MG63 (cell line): Measurements from ENCODE around the gene EPB41L1. TPM values are rescaled to one million over a fixed set of nuclear protein-coding genes. Genes with fewer than 3 reads are reported as not detected.

Experiments
- DNase-seq: peaks from one replicate; pipeline ENCODE4 v3.0.0-alpha.2; 2020
- H3K27me3 ChIP-seq: fragments of 250-450 bp; sonication (Bioruptor Pico); 2 replicates; pipeline ENCODE4 v1.5.1; 2020; ENCODE audit warnings: mild to moderate bottlenecking, moderate library complexity
- H3K36me3 ChIP-seq: fragments of 250-450 bp; sonication (Bioruptor Pico); 2 replicates; pipeline ENCODE4 v1.5.1; 2020; ENCODE audit warnings: mild to moderate bottlenecking, moderate library complexity
- H3K4me3 ChIP-seq: fragments of 250-450 bp; sonication (Bioruptor Pico); 2 replicates; pipeline ENCODE4 v1.5.1; 2020; ENCODE audit warnings: mild to moderate bottlenecking, moderate library complexity
- H3K9me3 ChIP-seq: fragments of 250-450 bp; sonication (Bioruptor Pico); 2 replicates; pipeline ENCODE4 v1.5.1; 2020; ENCODE audit warnings: mild to moderate bottlenecking, moderate library complexity
- total RNA-seq: library from RNA; depleted of rRNA; stranded (reverse); fragments of >200 nt; shearing (Covaris generic); gene quantifications from 2 replicates; pipeline ENCODE4 v1.2.3, GENCODE V29; 2014; ENCODE audit warnings: low replicate concordance

The EPB41L1 gene
- total RNA-seq, 1 experiment from 2014 or later, result 11.7 TPM

DNA sequence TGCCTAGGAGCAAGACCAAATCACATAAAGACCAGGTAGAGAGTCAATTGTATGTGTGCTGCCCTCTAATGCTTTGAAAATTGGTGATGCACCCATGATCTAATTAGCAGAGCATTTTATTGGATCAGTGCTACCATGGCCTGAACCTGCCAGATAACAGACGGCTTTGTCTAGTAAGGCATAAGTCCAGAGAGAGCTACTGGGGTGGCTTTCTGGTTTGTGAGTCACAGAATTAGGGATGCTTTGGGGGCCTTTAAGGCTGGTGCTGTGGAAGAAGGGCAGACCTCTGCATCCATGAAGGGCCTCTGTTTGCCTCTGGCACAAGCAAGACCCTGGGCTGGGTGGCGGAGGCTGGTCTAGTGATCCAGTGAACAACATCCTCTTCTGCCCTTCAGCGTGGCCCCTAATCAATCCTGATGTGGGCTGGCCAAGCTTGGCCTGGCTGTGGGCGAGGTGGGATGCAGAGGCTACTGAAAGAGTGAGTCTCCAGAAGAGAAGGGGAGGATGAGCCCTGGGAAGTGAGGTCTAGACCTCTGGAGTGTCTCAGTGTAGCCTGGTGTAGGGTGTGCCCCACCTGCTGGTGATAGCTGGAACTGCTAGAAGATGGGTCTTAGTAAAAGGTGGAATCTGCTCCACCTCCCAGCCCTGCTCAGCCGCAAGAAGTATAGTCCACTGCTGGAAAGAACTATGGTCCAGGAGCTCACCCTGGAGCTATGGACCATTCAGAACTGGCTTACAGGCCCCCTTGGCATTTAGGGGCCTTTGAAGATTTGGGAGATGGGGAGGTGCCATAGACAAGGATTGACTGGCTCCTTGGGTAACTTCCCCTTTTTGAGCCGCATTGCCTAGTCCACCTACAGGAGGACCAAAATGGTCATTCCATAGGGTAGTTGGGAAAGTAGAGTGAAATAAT lies 45.1 kb downstream of the EPB41L1 start:
- H3K36me3 ChIP-seq, result no peaks in the 10 kb centered on the region
- H3K27me3 ChIP-seq, result no peaks in the 10 kb centered on the region
- DNase-seq, result peak; percentile 64

DNA sequence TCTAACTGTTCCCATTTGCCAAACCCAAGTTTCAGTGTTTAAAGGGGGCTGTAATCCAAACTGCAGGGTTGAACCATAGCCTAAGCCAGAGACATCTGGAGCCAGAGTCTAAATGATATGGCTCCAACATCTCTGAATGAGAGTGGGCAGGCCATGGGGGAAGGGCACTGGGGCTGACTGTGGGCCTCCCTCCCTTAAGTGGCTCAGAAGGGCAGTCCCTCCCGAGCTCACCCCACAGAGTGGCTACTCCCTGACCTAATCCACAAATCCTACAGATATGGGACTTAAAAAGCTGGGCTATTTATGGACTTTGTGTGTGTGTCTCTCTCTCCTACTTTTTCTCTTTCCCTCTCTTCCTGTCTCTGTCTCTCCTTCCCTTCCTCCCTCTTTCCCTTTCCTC lies 45.9 kb downstream of the EPB41L1 start:
- Histone ChIP-seq H3K4me3 (no peak overlapping the region), H3K36me3 (no peaks in the 10 kb centered on the region), H3K27me3 (no peaks in the 10 kb centered on the region), H3K9me3 (no peaks in the 10 kb centered on the region)
- DNase-seq, result no peak

More for the DNA sequence above, 45.1 kb downstream of the EPB41L1 start:
- H3K9me3 ChIP-seq, result no peaks in the 10 kb centered on the region
- H3K4me3 ChIP-seq, result no peak overlapping the region

DNA sequence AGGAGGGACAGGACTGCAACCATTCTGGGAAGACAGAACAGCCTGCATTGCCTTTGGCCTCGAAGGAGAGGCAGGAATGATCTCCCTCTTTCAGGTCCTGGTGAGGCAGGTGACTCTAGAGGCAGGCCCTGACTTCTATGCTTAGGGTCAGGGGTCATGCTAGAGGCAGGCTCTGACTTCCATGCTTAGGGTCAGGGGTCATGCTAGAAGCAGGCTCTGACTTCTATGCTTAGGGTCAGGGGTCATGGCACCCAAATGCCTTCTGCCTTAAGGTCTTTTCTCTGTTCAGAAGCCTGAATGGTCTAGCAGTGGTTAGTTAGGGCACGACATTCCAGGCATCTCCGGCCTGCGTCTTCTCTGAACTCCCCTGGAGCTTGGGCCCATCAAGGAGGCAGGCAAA lies 46.7 kb downstream of the EPB41L1 start:
- Histone ChIP-seq H3K9me3 (no peaks in the 10 kb centered on the region), H3K27me3 (no peaks in the 10 kb centered on the region), H3K36me3 (no peaks in the 10 kb centered on the region), H3K4me3 (no peak overlapping the region)
- DNase-seq, result no peak

DNA sequence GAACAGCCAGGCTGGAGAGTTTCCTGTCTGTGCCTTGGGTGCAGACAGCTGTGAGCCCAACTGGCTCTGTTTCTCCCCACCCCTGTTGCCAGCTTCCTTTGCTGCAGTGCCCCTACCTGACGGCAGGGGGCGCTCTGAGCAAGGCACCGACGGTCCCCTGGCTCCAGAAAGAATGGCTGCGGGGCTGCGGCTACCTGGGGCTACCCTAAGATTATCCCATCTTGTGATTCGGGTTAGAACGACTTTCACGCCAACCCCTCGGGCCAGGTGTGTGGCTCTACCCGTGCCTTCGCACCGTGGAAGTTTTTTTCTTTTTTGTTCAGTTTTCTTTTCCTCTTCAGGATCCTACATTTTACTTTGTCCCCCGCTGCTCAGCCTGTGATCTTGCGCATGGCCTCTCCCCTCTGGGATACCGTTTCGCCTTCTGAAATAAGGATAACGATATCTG lies 48.4 kb downstream of the EPB41L1 start:
- no peaks in the 10 kb centered on the region for H3K36me3 ChIP-seq
- DNase-seq, result peak; percentile 61
- no peaks in the 10 kb centered on the region for H3K9me3 ChIP-seq
- no peaks in the 10 kb centered on the region for H3K27me3 ChIP-seq
- no peak overlapping the region for H3K4me3 ChIP-seq

DNA sequence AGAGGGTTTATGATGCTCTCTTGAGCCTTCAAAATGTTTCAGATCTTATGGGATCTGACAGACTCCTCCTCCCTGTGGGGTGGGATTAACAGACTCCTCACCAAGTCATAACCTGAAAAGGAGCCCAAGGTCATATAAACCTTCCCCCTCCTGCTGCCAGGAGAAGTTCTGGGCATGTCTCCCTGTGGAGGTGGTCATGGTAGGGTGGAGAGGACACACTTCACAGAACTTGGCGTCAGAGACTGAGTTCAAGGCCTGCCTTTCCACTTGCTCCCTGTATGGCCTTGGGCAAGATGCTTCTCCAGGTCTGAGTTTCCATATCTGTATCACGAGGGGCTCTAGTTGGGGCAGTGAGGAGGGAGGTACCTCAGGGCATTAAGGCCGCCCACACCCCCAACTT lies 49.3 kb downstream of the EPB41L1 start:
- no peak for DNase-seq

DNA sequence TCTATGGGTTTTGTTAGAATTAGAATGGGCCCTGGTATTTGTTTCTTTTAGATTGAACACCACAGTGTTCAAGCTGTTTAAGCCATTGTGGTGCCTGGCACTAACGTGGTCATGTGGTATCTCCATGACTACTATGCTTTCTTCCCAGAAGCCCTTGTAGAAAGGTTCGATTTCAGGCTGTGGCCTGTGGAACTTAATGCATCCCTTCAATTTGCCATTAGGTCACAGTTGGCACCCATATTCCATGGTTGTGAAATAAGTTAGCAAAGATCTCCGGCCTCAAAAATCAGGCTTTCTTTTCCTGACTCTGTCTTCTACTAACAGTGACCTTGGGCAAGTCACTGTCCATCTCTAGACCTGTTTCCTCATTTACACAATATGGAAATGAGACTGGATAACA lies 50.5 kb downstream of the EPB41L1 start:
- Histone ChIP-seq H3K36me3 (no peaks in the 10 kb centered on the region), H3K4me3 (no peak overlapping the region), H3K9me3 (no peaks in the 10 kb centered on the region), H3K27me3 (no peaks in the 10 kb centered on the region)
- DNase-seq, result no peak

More for the DNA sequence above, 49.3 kb downstream of the EPB41L1 start:
- no peaks in the 10 kb centered on the region for H3K27me3 ChIP-seq
- no peaks in the 10 kb centered on the region for H3K36me3 ChIP-seq
- no peak overlapping the region for H3K4me3 ChIP-seq
- no peaks in the 10 kb centered on the region for H3K9me3 ChIP-seq

DNA sequence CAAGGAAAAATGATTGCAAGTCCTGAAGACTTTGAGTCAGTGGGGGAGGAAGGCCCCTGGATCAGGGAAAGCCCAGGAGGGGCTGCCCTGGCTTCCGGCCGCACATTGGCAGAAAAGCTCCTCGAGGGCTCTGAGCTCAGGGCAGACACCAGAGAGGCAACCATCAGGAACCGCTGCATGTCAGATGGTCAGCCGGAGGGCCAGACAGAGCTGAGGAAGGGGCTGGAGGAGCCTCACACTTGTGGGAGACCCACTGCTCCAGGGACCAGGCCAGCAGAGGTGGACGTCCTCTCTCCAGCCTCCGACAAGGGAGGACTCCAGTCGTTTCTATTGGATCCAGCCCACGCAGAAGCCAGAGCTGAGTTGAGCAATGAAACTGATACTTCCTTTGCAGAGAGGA lies 51.5 kb downstream of the EPB41L1 start:
- H3K27me3 ChIP-seq, result no peaks in the 10 kb centered on the region
- no peaks in the 10 kb centered on the region for H3K36me3 ChIP-seq
- DNase-seq, result no peak
- H3K9me3 ChIP-seq, result no peaks in the 10 kb centered on the region
- no peak overlapping the region for H3K4me3 ChIP-seq

DNA sequence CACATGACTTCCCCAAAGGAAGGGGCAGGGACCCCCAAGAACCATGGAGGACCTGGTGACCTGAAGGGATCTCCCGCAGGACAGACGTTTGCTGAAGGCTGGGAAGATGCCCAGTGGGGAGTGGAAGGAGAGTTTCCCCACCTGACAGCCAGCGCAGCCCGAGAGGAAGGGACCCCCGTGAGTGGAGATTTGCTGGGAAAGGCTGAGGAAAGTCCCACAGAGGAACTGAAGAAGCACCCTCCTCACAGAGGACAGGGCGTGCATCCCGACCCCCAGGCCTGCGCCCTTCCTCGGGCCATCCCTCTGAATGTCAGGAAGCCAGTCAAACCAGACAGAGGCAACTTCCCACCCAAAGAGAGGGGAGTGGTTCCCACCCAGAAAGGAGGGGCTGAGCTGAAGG lies 52.1 kb downstream of the EPB41L1 start:
- H3K27me3 ChIP-seq, result no peaks in the 10 kb centered on the region

DNA sequence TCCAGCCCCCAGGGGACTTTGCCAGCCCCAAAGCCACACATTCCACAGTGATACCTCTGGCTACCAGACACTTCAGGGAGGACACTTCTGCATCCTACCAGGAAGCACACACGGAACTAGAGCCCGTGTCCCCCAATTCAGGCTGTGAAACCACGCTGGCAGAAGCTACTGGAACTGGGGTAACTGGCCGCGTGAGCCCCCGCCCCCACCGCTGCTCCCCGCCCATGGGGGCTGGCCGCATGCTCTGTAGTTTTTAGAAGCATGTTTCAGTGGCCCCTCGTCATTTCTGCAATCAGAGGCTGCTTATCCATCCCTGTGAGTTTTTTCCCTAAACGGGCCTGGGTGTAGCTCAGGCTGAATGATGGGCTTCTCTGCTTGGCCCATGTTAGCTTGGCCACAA lies 53.1 kb downstream of the EPB41L1 start:
- Histone ChIP-seq H3K27me3 (no peaks in the 10 kb centered on the region), H3K36me3 (no peaks in the 10 kb centered on the region), H3K4me3 (no peak overlapping the region), H3K9me3 (no peaks in the 10 kb centered on the region)
- no peak for DNase-seq

More for the DNA sequence above, 52.1 kb downstream of the EPB41L1 start:
- Histone ChIP-seq H3K9me3 (no peaks in the 10 kb centered on the region), H3K4me3 (no peak overlapping the region), H3K36me3 (no peaks in the 10 kb centered on the region)
- no peak for DNase-seq

DNA sequence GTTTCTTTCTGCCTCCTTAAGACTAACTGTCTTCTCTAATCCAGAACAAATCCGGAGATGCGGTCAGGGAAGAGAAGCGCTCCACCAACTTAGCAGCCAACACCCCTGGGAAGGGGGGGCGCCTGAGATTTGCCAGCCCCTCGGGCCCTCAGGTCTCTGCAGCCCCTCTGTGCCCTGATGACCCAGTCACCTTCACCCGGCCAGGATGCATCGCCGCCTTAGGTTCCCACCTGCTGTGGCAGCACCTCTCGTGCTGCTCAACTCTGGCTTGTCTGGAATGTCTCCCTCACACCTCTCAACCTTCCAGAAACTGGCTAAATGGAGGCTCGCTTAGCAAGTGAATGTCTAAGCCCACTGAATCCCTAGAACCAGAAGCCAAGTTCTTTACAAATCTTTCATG lies 53.7 kb downstream of the EPB41L1 start:
- no peak for DNase-seq
- Histone ChIP-seq H3K36me3 (no peaks in the 10 kb centered on the region), H3K27me3 (no peaks in the 10 kb centered on the region), H3K4me3 (no peak overlapping the region), H3K9me3 (no peaks in the 10 kb centered on the region)

DNA sequence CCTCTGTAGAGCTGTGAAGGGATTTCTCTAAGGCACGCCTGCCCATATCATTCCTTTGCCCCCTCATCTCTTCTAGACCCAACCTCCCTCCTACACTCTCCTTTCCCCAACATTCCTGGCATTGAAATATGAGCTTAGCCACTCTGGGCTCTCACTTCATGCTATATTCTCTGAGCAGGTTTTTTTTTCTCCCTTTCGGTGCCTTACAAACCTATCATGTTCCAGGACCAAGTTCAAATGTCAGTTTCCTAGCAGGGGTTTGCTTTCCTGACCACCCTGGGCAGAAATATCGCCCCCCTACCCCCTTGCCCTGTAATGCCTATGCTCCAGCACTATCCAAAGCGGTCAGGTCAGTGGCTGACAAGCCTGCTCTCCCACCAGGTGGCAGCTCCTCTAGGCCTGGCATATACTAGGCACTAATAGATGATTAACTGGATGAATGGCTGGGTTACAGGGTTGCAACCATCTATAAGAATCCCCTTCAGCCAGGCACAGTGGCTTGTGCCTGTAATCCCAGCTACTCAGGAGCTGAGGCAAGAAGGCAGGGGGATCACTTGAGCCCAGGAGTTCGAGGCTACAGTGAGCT lies 56.0 kb downstream of the EPB41L1 start:
- no peak for DNase-seq
- Histone ChIP-seq H3K36me3 (no peaks in the 10 kb centered on the region), H3K4me3 (no peak overlapping the region), H3K9me3 (no peaks in the 10 kb centered on the region), H3K27me3 (no peaks in the 10 kb centered on the region)

DNA sequence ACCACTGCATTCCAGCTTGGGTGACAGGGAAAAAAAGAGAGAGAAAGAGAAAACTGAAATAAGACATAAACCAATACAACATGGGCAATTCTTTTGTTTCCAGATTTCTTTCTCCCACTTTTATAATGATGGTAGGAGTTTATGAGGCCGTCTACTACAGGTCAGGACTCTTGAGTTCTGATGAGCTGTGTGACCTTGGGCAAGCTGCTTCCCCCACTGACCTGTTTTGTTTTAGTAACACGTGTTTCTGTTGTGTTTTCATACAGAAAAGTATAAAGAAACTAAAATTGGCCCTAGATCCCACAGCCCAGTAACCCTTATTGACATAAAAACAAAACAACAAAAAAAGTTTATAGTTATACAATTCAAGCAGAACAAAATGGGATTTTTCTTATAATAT lies 58.8 kb downstream of the EPB41L1 start:
- no peaks in the 10 kb centered on the region for H3K36me3 ChIP-seq
- no peak overlapping the region for H3K4me3 ChIP-seq
- no peak for DNase-seq
- no peaks in the 10 kb centered on the region for H3K9me3 ChIP-seq
- H3K27me3 ChIP-seq, result no peaks in the 10 kb centered on the region

DNA sequence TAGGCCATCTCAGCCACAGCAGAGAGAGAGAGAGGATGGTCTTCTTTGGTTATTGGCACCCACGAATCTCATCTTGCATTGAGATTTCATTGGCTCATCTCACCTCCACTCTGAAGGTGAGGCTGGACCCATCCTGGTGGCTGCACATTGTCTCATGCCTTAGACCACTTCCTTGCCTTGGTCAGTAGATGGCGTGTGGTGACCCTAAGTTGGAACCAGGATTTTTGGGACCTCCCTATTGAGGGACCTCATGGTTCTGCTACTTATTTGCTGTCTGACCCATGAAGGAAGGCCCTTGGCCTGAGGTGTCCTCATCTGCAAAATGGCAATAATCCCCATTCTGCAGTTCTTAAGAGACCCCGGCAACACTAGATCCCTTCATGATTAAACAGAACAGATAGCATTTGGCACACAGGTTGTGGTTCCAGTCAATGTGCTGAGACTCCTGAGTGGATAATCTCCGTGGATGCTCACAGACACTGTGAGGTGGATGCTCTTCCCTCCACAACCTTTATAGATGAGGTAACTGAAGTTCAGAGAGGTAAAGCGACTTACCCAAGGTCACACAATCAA lies 60.2 kb downstream of the EPB41L1 start:
- no peaks in the 10 kb centered on the region for H3K27me3 ChIP-seq
- H3K36me3 ChIP-seq, result no peaks in the 10 kb centered on the region
- H3K4me3 ChIP-seq, result no peak overlapping the region
- H3K9me3 ChIP-seq, result no peaks in the 10 kb centered on the region
- DNase-seq, result no peak

DNA sequence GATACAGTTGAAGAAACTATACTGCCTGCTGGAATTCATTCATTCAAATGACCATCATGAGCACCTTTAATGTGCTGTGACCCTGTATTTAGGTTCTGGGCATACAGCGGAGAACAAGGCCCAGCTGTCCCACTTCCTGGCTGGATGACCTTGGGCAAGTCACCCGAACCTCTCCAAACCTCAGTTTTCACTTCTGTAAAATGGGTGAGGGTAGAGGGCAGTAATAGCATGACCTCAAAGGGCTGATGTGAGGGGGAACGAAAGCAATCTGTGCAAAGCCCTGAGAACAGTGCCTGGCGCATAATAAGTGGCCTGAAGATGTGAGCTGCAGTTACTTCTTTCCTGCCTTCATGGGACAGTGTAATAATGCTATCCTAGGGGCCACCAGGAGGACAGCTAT lies 61.2 kb downstream of the EPB41L1 start:
- Histone ChIP-seq H3K27me3 (no peaks in the 10 kb centered on the region), H3K9me3 (no peaks in the 10 kb centered on the region), H3K4me3 (no peak overlapping the region), H3K36me3 (no peaks in the 10 kb centered on the region)
- no peak for DNase-seq

DNA sequence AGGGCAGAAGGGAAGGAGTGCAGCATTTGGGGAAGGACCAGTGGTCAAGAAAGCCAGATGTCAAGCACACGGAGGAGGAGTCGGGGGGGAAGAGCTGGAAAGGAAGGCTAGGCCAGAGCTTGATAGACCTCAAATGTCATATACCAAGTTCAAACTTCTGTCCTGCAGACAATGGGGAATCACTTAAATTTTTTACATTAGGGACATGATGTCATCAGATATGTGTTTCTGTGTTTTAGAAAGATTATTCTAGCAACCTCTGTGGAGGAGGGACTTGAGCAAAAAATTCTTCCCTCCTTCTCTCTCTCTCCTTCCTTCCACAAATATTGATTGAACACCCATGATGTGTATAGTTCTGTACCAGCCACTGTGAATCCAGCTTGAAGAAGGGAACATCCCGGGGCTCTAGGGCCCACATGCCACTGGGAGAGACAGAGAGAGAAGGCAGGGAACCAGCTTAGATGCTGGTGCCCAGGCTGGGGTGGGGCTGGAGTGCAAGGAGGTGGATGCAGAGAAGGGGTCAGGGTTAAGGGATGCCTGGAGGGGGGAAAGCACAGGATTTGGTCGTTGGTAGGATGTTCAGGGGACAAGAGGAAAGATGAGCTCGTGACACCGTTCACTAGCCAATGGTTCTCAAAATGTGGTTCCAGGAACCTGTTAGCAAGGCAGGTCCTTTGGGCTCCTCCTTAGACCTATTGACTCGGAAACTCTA lies 61.9 kb downstream of the EPB41L1 start:
- DNase-seq, result no peak
- H3K36me3 ChIP-seq, result no peaks in the 10 kb centered on the region
- no peaks in the 10 kb centered on the region for H3K9me3 ChIP-seq
- no peaks in the 10 kb centered on the region for H3K27me3 ChIP-seq
- H3K4me3 ChIP-seq, result no peak overlapping the region

DNA sequence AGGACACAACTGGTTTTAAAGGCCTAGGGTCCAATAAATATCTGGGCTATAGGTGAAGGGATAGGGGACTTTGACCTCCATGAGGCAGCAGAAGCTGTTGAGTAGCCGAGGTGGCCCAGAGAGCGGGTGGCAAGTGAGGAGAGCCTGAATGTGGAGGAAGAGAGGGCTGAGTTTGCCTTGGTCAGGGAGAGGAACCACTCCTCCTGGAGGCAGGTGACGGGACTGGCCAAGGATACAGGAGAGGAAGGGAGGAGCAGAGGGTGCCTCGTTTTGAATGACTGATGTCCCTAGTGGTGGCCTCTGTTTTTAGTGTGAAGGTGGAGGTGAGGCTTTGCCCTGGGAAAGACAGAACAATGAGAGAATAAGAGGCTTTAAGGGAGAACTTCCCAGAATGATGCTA lies 62.7 kb downstream of the EPB41L1 start:
- no peak for DNase-seq
- no peaks in the 10 kb centered on the region for H3K36me3 ChIP-seq
- no peaks in the 10 kb centered on the region for H3K9me3 ChIP-seq
- H3K27me3 ChIP-seq, result no peaks in the 10 kb centered on the region
- no peak overlapping the region for H3K4me3 ChIP-seq
